HG03066 (cell line): ENCODE data around the gene RBM46.
"Not testable (repeated sequence)": the region's sequence is repeated elsewhere in the genome, so short reads cannot be mapped to it uniquely, and the experiment has no call there.

Source experiments
- ATAC-seq: cut with Tn5 transposase; IDR thresholded peaks from one replicate; pipeline ENCODE4 v1.9.1; 2021; ENCODE audit warnings: low read depth; ENCODE audit not compliant: unreplicated experiment

RBM46 gene

DNA sequence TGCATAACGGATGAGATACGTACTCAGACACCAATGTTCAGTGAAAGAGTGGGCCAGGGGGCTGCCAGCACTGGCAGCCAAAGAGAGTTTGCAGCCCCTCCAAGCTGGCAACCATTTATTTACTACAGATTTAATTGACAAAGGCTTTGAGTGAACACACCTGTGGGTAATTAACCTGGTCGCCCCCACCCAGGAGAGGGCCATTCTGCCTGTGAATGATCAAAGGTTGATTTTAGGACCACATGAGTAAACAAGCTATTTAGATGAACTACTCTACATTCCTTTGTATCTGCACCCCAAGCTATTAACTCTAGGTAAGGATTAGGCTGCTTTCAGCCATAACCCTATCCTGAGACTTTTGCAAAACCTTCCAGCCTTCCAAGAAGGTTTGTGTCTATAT is 55.0 kb downstream of the RBM46 start:
- no peak for ATAC-seq

DNA sequence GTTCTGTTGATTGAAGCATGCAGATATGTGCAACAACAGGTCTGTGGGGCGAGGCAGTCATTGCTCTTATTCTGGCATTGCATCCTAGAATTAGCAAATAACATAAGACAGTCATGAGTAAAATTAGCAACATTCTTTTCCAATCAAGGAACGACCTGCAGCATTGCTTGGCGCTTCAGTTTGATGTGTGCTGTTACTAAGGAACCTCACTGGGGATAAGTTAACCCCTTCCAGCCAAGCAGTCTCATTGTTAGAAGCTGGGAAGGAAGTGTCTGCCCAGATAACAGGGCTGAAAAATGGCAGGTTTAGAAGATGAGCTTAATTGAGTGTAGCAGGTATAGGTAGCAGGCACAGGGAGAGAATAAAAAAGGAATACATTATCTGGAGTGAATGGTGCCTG is 55.4 kb downstream of the RBM46 start:
- no peak for ATAC-seq

GRCh38 chr4:154838155-154838554 is 57.1 kb downstream of the RBM46 start:
- ATAC-seq, result no peak

GRCh38 chr4:154838694-154839093 is 57.6 kb downstream of the RBM46 start:
- no peak for ATAC-seq

- ATAC-seq, result no peak
Measured at GRCh38 chr4:154854362-154854761, 73.3 kb downstream of the RBM46 start.

DNA sequence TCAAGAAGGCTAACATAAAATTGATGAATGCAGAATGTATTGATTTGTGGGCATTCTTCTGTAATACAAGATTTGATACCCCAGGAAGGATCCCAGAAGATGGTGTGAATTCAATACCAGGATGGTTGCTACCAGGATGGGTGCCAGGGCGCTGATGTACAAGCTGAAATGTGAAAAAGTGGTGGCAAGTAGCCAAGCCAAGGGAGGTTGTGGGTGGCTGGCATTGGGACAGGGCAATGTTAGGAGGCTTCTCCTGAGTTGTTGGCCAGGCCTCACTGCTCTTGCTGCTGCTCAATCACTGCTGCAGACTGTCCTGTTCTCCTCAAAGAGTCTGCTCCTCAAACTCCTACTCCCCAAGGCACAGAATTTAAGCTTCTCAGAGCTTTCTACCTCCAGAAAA is 77.1 kb downstream of the RBM46 start:
- no peak for ATAC-seq

DNA sequence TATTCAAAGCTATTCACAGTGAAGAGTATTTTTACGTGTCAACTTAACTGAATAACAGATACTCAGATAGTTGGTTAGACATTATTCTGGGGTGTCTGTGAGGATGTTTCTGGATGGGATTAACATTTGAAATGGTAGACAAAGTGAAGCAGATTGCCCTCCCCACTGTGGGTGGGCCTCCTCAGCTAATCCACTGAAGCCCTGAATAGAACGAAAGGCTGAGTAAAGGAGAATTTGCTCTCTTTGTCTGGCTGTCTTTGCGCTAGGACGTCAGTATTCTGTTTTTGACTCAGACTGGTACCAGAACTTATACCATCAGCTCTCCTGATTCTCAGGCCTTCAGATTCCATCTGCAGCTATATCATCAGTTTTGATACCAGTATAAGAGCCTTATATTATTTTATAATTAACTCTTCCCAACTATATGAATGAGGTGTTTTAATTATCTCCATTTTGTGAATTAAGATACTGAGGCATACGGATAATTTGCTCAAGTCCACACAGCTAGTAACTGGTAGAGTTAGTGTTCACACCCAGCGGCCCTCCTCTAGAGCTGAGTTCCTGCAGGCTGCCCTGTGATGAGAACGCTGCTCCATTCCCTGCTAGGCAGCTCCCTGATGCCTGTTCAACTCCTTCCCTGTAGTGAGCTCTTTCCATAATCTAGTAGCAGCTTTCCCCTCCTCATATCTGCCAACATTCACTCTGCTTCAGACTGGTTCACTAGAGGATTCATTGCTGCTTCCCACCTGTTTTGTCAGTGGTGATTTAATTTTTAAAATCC is 87.5 kb downstream of the RBM46 start:
- ATAC-seq, result no peak

GRCh38 chr4:154869301-154869700 is 88.2 kb downstream of the RBM46 start:
- ATAC-seq, result no peak

DNA sequence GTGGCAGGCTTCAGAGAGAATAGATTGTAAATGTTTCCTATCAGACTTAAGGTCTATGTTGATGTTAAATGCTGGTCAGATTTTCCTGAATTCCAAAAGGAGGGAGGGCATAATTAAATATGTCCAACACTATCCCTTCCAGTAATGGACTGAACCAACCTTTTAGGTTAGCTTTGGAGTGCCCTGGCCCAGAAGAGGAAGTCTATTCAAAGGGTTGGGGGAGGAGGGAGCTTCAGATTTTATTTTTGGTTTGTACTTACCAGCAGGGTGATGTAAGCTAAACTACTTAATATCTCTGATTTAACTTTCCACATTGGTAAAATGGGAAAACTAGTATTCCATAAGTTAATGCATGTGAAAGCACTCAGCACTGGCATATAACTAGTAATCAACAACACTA is 91.1 kb downstream of the RBM46 start:
- ATAC-seq, result no peak

DNA sequence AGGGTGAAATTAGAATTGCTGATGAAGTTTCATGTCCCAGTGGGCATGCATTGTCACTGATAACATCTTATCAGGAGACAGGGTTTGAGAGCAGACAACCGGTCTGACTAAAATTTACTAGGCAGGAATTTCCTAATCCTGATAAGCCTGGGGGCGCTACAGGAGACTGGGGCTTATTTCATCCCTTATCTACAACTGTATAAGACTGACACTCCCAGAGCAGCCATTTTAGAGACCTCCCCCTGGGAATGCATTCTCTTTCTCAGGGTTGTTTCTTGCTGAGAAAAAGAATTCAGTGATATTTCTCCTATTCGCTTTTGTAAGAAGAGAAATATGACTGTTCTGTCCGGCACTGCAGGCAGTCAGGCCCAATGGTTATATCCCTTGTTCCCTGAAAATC is 93.0 kb downstream of the RBM46 start:
- not testable (repeated sequence) for ATAC-seq

- no peak for ATAC-seq
Measured at GRCh38 chr4:154877110-154877760, 96.2 kb downstream of the RBM46 start.
